Epithelial cell of prostate (primary cell): ENCODE measurements around the gene PEMT.
A peak's percentile ranks its signal among the peaks of the same experiment; 100 is the strongest.

ENCODE experiments used
- DNase-seq: peaks from one replicate; pipeline ENCODE4 v3.0.0-alpha.2; 2011; ENCODE audit warnings: low read depth, low spot score
- H3K27ac ChIP-seq: fragments of 450-650 bp; 2 replicates; pipeline ENCODE4 v1.5.1; 2017; ENCODE audit warnings: mild to moderate bottlenecking

The PEMT gene

GRCh38 chr17:17572010-17572785 is 19.3 kb downstream of the PEMT start:
- no peak for DNase-seq
- no peak overlapping the region for H3K27ac ChIP-seq

- no peak for DNase-seq
- H3K27ac ChIP-seq, result no peak overlapping the region
These were observed 20.5 kb downstream of the PEMT start for GRCh38 chr17:17570798-17571716.

DNA sequence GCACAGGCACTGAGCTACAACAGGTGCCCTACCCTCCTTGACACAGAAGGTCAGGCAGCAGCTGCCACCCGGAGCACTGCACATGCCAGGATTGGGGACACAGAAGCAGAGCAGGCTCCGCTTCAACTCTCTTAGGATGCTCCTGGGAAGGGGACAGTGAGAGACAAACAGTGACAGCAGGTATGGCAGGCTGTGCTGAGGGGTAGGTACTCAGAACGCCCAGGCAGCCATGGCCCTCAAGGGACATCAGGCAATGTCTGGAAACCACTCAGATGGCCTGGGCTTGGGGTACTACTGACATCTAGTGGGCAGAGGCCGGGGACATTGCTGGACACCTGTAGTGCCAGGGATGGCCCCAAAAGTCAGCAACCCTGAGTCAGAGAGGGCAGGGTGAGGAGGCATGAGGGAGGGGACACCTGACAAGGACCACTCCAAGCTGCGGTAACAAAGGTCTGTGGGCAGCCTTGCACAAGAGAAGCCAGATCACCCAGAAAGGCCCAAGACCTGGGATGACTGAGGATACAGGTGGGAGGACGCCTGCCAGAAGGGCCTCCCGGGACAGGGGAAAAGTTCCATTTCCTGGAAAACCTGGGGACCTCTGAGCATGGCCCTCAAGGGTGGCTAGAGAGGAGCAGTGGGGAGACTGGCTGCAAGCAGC is 21.2 kb downstream of the PEMT start:
- DNase-seq, result no peak
- H3K27ac ChIP-seq, result no peak overlapping the region

DNA sequence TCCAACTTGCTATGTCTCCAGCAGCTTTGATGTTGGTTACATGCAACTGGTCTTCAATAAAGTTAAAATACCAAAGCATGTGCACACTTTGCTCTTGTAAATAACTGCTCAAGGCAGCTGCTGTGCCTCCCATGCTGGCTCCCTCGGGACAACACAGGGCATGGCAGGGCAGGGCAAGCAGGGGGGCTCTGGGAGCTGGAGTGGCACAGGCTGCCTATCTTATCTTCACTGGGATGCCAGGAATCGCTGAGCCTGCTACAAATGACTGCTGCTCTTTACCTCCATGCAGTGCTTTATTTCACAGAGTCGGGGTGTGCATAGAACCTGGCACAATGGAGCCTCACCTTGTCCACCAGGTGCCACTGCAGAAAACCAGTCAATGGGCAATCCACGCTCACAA is 21.8 kb downstream of the PEMT start:
- H3K27ac ChIP-seq, result no peak overlapping the region
- no peak for DNase-seq

DNA sequence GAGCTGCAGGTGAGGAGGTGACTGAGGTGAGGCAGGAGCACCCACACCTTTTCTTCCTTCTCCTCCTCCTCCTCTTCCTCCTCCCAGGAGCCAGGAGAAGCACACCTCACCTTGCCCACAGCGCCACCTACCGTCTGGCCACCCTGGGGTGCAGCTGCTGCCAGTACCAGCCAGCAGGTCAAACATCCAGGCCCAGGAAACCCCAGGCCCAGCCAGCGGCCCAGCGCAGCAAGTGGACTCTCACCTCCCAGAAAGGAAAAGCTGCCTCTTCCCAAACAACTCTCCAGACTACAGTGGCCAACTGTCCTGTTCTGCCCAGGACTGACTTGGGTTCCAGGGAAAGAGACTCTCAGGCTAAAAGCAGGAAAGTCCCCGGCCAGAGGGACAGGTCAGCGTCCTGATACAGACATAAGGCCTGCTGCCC is 22.7 kb downstream of the PEMT start:
- DNase-seq, result no peak
- no peak overlapping the region for H3K27ac ChIP-seq

- no peak overlapping the region for H3K27ac ChIP-seq
- DNase-seq, result no peak
These were observed 23.9 kb downstream of the PEMT start for GRCh38 chr17:17567631-17568030.

- no peak for DNase-seq
- no peak overlapping the region for H3K27ac ChIP-seq
These were observed 24.5 kb downstream of the PEMT start for GRCh38 chr17:17566896-17567513.

DNA sequence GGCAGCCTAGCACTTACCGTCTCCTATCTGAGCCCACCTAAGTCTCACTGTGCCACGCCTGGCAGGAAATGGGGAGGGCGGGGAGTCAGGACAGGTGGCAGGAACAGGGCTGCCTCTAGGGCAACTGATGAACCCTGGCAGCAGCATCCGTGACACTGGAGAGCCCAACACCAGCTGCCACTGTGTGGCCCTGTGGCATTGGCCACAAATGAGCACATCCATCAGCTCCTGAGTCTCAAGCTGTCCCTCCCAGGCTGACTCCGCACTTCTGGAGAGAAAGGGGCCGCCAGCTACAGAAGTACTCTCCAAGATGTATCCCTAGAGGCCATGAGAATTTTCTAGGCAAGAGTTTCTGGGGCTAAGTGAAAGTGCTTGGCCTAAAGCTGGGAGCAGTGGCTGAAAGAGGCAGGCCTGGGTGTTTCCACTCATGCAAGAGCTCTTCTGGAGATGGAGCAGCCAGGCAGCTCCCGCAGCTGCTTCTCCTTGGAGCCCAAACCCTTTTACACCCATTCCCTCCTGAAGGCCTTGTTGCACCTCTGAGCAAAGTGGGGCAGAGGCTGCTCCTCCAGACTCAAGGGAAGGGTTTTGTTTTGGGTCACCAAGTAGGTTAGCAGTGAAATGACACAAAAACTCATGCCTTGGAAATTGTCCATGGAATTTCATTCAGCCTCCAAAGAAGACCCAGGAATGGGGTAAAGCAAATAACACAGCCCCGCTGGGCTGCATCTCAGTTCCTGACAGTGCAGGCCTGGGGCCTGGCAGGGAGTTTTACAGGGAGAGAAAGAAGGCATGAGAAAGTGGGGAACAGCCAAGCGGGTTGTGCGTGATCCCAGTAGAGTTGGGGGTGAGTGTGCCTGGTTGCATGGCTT is 25.8 kb downstream of the PEMT start:
- DNase-seq, result no peak
- H3K27ac ChIP-seq, result no peak overlapping the region

GRCh38 chr17:17564896-17565295 is 26.6 kb downstream of the PEMT start:
- H3K27ac ChIP-seq, result no peak overlapping the region
- DNase-seq, result no peak

- DNase-seq, result no peak
- no peak overlapping the region for H3K27ac ChIP-seq
These were observed 27.2 kb downstream of the PEMT start for GRCh38 chr17:17564323-17564722.

- no peak overlapping the region for H3K27ac ChIP-seq
- no peak for DNase-seq
These were observed 28.0 kb downstream of the PEMT start for GRCh38 chr17:17563530-17563929.

DNA sequence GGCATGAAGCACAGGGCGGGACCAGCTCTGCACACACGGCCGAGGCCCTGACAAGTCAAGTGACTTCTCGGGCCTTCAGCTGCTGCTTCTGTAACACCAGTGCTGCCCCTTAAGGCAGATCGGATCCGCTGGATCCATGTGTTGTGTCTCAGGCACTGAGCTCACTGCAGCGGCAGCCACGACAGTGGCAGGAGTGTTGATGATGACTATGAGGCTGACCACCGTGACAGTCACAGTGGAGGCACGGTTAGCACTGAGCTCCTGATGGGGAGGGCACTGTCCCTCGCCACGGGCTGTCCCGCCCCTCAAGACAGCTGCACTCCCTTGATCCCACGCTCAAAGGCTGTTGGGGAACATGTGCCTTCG is 29.4 kb downstream of the PEMT start:
- no peak for DNase-seq
- peak overlapping the region; percentile 90 for H3K27ac ChIP-seq

DNA sequence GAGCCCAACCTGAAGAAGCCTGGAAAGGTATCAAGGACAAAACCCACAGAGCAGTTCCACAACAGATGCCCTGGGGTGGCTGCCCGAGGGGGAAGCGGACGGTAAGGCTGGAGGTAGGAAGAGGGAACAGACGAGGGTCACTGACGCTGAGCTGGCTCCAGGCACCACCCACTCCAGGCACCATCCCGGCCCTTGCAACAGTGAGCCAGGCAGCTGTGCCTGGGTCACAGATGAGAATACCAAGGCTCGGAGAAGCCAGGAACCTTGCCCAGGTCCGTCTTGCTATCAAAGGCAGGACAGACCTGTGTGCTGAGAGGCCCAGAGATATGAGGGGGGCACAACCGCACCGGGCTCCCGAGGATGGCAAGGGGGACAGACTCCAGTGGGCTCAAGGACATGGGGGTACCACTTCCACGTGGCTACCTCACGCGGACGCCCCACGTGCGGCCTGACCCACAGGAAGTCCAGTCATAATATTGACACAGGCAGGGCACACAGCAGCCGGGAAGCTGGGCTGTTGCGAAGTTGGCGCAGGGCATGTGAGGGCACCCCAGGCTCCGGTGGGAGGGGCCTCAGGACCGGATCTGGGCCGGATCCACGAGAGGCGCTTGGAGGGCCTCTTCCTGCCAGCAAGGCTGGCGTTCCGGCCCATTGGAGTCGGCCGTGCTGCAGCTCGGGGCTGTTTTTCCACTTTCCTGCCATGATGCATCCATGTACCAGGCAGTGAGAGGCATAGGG is 29.9 kb downstream of the PEMT start:
- H3K27ac ChIP-seq, result peak overlapping the region; percentile 90
- DNase-seq, result peak; percentile 55

GRCh38 chr17:17560975-17561374 is 30.5 kb downstream of the PEMT start:
- H3K27ac ChIP-seq, result peak overlapping the region; percentile 90
- no peak for DNase-seq

DNA sequence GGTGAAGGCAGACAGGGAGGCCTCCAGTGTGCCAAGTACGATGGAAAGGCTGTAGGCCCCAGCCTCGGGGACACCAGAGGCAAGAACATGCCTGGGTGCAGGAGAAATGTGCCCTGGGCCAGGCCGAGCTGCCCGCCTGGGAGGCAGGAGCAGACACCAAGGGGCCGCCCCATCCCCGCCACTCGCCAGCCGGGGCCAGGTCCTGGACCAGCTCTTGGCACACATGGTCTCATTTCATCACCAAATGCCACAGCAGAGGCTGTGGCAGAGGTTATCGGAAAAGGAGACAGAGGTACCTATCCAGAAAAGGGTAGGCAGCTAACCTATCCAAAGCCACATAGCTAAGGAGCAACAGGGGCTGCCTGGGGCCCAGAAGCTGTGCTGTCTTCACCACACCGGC is 31.3 kb downstream of the PEMT start:
- no peak overlapping the region for H3K27ac ChIP-seq
- no peak for DNase-seq

DNA sequence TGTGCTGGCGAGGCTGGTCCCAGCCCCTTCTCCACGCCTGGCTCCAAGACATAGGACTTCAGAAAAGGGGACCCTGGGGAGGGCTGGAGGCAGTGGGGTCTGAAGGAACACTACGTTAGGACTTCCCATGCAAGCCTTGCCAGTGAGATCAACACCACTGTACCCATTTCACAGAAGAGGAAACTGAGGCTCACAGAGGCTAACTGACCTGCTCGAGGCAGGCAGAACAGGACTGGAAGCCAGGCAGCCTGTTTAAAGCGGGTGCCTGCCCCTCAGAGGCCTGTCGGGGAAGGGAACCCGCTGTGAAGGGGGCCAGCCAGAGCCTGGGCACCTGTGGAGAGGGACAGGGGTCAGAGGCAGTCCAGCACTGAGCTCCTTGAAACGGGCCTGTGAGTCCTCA is 32.3 kb downstream of the PEMT start:
- no peak overlapping the region for H3K27ac ChIP-seq
- no peak for DNase-seq

- H3K27ac ChIP-seq, result no peak overlapping the region
- DNase-seq, result no peak
These were observed 33.1 kb downstream of the PEMT start for GRCh38 chr17:17558431-17558830.

DNA sequence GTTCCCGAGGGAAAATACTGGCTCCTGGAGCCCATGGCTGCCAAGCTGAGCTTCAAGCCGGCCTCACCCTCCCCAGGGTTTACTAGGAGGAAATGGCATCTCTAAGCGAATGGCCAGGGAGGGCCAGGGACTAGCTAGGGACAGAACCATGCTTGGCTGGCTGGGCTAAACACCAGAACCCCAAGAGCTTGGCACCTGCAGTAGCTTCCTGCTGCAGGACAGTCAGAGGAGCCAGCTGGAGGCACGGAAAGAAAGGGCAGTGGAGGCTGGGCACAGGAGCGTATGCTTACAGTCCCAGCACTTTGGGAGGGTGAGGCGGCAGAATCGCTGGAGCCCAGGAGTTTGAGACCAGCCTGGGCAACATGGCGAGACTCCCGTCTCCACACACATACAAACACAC is 33.7 kb downstream of the PEMT start:
- no peak overlapping the region for H3K27ac ChIP-seq
- no peak for DNase-seq

- no peak for DNase-seq
- no peak overlapping the region for H3K27ac ChIP-seq
These were observed 34.8 kb downstream of the PEMT start for GRCh38 chr17:17556671-17557070.
